ENCODE results near the gene ATE1. TPM values are rescaled to one million over a fixed set of nuclear protein-coding genes. Genes with fewer than 3 reads are reported as not detected.

ATE1 gene
- 10 to 100 TPM; 13.5 to 27.9 (median 21.8) TPM for total RNA-seq

GRCh38 chr10:121927841-121928527 is at the start of gene ATE1:
TSS of gene ATE1 (minus strand) at chr10:121928031. CDS start at chr10:121927949, 82 bp downstream.
- H3K4me1 ChIP-seq, result peaks cover 18 to 25% (median 20%) of the 10 kb centered on the region in 4 donors
- DNase-seq (peak; percentile 92 to 97), ATAC-seq (ENCODE audit: low FRiP score in 2 of 2) (peak; percentile 96 to 98)
- H3K27me3 ChIP-seq, result no peaks in the 10 kb centered on the region
- TF ChIP-seq EP300 (IDR thresholded peaks at IDR 0.05), result no peak
- TF ChIP-seq, protein P1, sequence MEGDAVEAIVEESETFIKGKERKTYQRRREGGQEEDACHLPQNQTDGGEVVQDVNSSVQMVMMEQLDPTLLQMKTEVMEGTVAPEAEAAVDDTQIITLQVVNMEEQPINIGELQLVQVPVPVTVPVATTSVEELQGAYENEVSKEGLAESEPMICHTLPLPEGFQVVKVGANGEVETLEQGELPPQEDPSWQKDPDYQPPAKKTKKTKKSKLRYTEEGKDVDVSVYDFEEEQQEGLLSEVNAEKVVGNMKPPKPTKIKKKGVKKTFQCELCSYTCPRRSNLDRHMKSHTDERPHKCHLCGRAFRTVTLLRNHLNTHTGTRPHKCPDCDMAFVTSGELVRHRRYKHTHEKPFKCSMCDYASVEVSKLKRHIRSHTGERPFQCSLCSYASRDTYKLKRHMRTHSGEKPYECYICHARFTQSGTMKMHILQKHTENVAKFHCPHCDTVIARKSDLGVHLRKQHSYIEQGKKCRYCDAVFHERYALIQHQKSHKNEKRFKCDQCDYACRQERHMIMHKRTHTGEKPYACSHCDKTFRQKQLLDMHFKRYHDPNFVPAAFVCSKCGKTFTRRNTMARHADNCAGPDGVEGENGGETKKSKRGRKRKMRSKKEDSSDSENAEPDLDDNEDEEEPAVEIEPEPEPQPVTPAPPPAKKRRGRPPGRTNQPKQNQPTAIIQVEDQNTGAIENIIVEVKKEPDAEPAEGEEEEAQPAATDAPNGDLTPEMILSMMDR (IDR thresholded peaks at IDR 0.05), result peak in 2 of 6 experiments; percentile 18 to 33
- peak; percentile 74 to 88 for TF ChIP-seq POLR2AphosphoS5 (IDR thresholded peaks at IDR 0.05)
- TF ChIP-seq POLR2A (IDR thresholded peaks at IDR 0.05), result peak; percentile 46 to 81 (median 71)
- WGBS, 2 donors, result 0% methylated on average over 5 to 51 of the region's 87 CpGs
- peak within 1 kb of the TSS; percentile 95 to 99 (median 96) for H3K27ac ChIP-seq
- H3K4me3 ChIP-seq, result peak within 1 kb of the TSS; percentile 54 to 97 (median 74)
- H3K36me3 ChIP-seq, result peaks cover 0 to 10% (median 0%) of the 10 kb centered on the region in 4 donors
- H3K9me3 ChIP-seq, result no peaks in the 10 kb centered on the region

- TF ChIP-seq POLR2AphosphoS5 (IDR thresholded peaks at IDR 0.05) (no peak), EP300 (IDR thresholded peaks at IDR 0.05) (no peak), POLR2A (IDR thresholded peaks at IDR 0.05) (no peak)
- TF ChIP-seq, protein P1 (IDR thresholded peaks at IDR 0.05), result no peak
- H3K4me3 ChIP-seq, result no peak overlapping the region
These were observed 48.8 kb upstream of the ATE1 start for GRCh38 chr10:121976607-121977006.

GRCh38 chr10:121975295-121976086 is 47.7 kb upstream of the ATE1 start:
- DNase-seq (no peak), ATAC-seq (ENCODE audit: low FRiP score in 2 of 2) (peak; percentile 5 to 22)
- Histone ChIP-seq H3K27ac (peak overlapping the region; percentile 91 to 97 (median 94)), H3K4me1 (peaks cover 20 to 26% (median 22%) of the 10 kb centered on the region in 4 donors), H3K4me3 (peak overlapping the region in 3 of 4 donors; percentile 62 to 94 (median 66)), H3K36me3 (peaks cover 2 to 9% (median 5%) of the 10 kb centered on the region in 4 donors), H3K9me3 (no peaks in the 10 kb centered on the region), H3K27me3 (no peaks in the 10 kb centered on the region)
- TF ChIP-seq POLR2AphosphoS5 (IDR thresholded peaks at IDR 0.05), result no peak
- TF ChIP-seq, protein P1 (IDR thresholded peaks at IDR 0.05), result peak in 3 of 6 experiments; percentile 51 to 84 (median 69)
- 30 to 64% methylated on average over 8 to 21 of the region's 21 CpGs for whole genome bisulfite sequencing, 2 donors

More at GRCh38 chr10:121976607-121977006, 48.8 kb upstream of the ATE1 start:
- Histone ChIP-seq H3K27ac (no peak overlapping the region), H3K27me3 (no peaks in the 10 kb centered on the region), H3K4me1 (peaks cover 20 to 26% (median 21%) of the 10 kb centered on the region in 4 donors), H3K9me3 (no peaks in the 10 kb centered on the region), H3K36me3 (peaks cover 0 to 5% (median 0%) of the 10 kb centered on the region in 4 donors)
- no peak for ATAC-seq (ENCODE audit: low FRiP score in 2 of 2)
- no peak for DNase-seq
- WGBS, 2 donors, result 85 to 87% methylated on average over 6 of the region's 6 CpGs

DNA sequence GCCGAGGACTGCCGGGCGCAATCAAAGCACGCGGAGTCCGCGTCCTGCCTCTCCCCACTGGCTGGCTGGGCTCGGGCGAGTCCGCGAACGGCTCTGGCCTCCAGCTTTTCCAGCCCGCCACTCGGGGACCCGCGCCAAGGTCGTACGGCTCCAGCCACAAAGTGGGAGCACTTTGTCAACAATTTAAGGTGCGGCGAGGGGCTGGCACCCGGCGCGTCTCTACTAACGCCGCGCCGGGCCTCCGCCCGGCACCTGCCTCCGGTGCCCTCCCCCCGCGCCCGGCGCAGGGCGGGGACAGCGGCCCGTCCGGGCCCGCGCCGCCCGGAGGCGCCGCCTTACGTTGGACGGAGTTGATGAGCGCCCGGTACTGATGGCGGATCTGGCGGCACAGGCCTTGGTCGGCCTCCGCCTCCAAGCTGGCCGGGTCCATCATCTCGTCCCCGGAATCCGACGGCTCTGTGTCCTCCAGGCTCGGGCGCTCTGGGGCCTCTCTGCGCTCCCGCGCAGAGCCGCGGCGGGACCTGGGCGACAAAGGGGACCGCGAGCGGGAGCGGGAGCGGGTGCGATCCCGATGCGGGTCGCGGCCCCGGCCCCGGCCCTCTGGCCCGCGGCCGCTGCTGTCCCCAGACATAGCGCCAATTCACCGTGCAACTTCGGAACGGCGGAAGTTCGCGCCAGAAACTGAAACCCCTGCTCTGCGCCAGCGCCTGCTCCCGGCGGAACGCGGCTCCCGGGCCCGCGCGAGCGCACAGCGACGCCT is 46.9 kb upstream of the ATE1 start, which contains the start of gene NSMCE4A:
TSS of gene NSMCE4A (minus strand) at position 683 of the 760 bp plus-strand sequence. CDS start at position 631, 52 bp downstream.
- 1% methylated on average over 65 of the region's 101 CpGs; no CpG with 5 or more reads in 1 of the 2 donors for WGBS, 2 donors
- no peaks in the 10 kb centered on the region for H3K9me3 ChIP-seq
- no peaks in the 10 kb centered on the region for H3K27me3 ChIP-seq
- peak; percentile 90 to 95 for ATAC-seq (ENCODE audit: low FRiP score in 2 of 2)
- H3K4me1 ChIP-seq, result peaks cover 20 to 26% (median 22%) of the 10 kb centered on the region in 4 donors
- H3K4me3 ChIP-seq, result peak within 1 kb of the TSS; percentile 62 to 94 (median 78)
- TF ChIP-seq, protein P1 (IDR thresholded peaks at IDR 0.05), result peak in 3 of 6 experiments; percentile 62 to 82 (median 69)
- TF ChIP-seq POLR2AphosphoS5 (IDR thresholded peaks at IDR 0.05), result peak; percentile 58 to 60
- no peak for TF ChIP-seq EP300 (IDR thresholded peaks at IDR 0.05)
- TF ChIP-seq POLR2A (IDR thresholded peaks at IDR 0.05), result peak in 3 of 4 donors; percentile 34 to 78 (median 75)
- H3K27ac ChIP-seq, result peak within 1 kb of the TSS; percentile 91 to 97 (median 94)
- peak; percentile 72 to 95 for DNase-seq
- H3K36me3 ChIP-seq, result peaks cover 5 to 16% (median 11%) of the 10 kb centered on the region in 4 donors
